Kidney epithelial cell (primary cell): ENCODE results near the gene PREX1. TPM values are rescaled to one million over a fixed set of nuclear protein-coding genes. Genes with fewer than 3 reads are reported as not detected.

Source experiments
- DNase-seq: peaks from one replicate; pipeline ENCODE4 v3.0.0-alpha.2; 2010; ENCODE audit warnings: low read depth
- H3K27me3 ChIP-seq: 2 replicates; pipeline ENCODE4 v1.6.0; 2011; ENCODE audit warnings: low read length; ENCODE audit not compliant: control insufficient read depth, insufficient read depth
- H3K36me3 ChIP-seq: 2 replicates; pipeline ENCODE4 v1.5.1; 2011; ENCODE audit warnings: low read length; ENCODE audit not compliant: control insufficient read depth, insufficient read depth
- H3K4me3 ChIP-seq: 2 replicates; pipeline ENCODE4 v1.5.1; 2011; ENCODE audit warnings: low read depth, mild to moderate bottlenecking, control low read depth, low read length
- total RNA-seq: library from RNA; depleted of rRNA; stranded (reverse); fragments of >200 nt; gene quantifications from 2 replicates; pipeline ENCODE4 v1.2.3, GENCODE V29; 2015
- TF ChIP-seq, protein P1 (sequence below): IDR thresholded peaks from 2 replicates; pipeline ENCODE4 v1.5.1; 2011; ENCODE audit warnings: mild to moderate bottlenecking, moderate library complexity, low read length, control low read depth, inconsistent platforms; ENCODE audit not compliant: insufficient read depth, poor library complexity, severe bottlenecking

The PREX1 gene
- total RNA-seq, 1 donor from 2014 or later, result 3.5 TPM

- H3K4me3 ChIP-seq, result no peak overlapping the region
- no peaks in the 10 kb centered on the region for H3K27me3 ChIP-seq
- no peaks in the 10 kb centered on the region for H3K36me3 ChIP-seq
- DNase-seq, result no peak
- TF ChIP-seq, protein P1, sequence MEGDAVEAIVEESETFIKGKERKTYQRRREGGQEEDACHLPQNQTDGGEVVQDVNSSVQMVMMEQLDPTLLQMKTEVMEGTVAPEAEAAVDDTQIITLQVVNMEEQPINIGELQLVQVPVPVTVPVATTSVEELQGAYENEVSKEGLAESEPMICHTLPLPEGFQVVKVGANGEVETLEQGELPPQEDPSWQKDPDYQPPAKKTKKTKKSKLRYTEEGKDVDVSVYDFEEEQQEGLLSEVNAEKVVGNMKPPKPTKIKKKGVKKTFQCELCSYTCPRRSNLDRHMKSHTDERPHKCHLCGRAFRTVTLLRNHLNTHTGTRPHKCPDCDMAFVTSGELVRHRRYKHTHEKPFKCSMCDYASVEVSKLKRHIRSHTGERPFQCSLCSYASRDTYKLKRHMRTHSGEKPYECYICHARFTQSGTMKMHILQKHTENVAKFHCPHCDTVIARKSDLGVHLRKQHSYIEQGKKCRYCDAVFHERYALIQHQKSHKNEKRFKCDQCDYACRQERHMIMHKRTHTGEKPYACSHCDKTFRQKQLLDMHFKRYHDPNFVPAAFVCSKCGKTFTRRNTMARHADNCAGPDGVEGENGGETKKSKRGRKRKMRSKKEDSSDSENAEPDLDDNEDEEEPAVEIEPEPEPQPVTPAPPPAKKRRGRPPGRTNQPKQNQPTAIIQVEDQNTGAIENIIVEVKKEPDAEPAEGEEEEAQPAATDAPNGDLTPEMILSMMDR, result no peak
Observed at GRCh38 chr20:48837014-48837413, 9.2 kb upstream of the PREX1 start.

DNA sequence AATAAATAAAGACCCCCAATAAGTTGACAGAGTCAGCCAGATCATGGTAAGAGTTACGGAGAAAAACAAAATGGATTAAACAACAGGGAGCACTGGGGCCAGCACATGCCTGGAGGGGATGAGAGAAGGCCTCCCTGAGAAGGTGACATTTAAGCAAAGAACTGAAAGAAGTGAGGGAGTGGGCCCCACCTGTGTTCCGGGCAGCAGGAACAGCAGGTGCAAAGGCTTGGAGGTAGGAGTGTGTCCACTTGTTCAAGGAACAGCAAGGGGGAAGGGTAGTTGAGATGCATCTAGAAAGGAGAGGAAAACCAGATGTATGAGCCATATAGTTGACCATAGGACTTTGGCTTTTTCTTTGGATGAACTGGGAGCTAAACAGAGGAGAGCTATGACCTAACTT is 7.6 kb upstream of the PREX1 start:
- Histone ChIP-seq H3K4me3 (no peak overlapping the region), H3K36me3 (no peaks in the 10 kb centered on the region), H3K27me3 (no peaks in the 10 kb centered on the region)
- no peak for DNase-seq
- TF ChIP-seq, protein P1, result no peak

DNA sequence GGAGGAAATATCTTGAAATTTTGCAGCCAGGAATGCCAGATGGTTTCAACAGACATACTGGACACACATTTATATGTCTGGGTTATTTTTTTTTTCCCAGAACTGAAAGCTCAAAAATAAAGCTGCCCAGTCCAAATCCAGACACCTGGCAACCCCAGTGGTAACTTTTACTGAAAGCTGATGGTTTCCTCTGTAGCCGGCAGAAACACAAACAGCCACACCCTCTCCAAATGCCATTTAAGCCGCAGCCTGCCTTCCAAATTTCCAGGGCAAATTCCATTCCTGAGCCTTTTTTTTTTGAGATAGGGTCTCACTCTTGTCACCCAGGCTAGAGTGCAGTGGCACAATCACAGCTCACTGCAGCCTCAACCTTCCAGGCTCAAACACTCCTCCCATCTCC is 6.5 kb upstream of the PREX1 start:
- H3K4me3 ChIP-seq, result no peak overlapping the region
- H3K36me3 ChIP-seq, result no peaks in the 10 kb centered on the region
- TF ChIP-seq, protein P1, result no peak
- no peak for DNase-seq
- no peaks in the 10 kb centered on the region for H3K27me3 ChIP-seq

DNA sequence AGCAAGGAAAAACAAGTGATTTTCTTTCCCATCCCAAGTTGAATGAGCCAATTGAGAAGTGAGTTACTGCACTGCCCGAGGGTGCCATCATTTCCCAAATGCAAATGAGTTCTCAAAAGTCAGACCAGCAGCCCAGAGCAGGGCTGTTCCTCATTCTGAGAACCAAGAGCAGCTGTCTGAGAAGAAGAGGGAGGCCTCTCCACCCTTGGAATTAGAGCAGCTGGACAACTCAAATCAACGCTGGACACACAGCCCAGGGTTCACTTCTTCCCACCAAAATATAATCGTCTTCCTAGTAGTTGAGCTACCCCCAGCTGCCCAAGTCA is 4.6 kb upstream of the PREX1 start:
- Histone ChIP-seq H3K4me3 (no peak overlapping the region), H3K36me3 (no peaks in the 10 kb centered on the region), H3K27me3 (peaks cover 4% of the 10 kb centered on the region)
- TF ChIP-seq, protein P1, result no peak
- no peak for DNase-seq

DNA sequence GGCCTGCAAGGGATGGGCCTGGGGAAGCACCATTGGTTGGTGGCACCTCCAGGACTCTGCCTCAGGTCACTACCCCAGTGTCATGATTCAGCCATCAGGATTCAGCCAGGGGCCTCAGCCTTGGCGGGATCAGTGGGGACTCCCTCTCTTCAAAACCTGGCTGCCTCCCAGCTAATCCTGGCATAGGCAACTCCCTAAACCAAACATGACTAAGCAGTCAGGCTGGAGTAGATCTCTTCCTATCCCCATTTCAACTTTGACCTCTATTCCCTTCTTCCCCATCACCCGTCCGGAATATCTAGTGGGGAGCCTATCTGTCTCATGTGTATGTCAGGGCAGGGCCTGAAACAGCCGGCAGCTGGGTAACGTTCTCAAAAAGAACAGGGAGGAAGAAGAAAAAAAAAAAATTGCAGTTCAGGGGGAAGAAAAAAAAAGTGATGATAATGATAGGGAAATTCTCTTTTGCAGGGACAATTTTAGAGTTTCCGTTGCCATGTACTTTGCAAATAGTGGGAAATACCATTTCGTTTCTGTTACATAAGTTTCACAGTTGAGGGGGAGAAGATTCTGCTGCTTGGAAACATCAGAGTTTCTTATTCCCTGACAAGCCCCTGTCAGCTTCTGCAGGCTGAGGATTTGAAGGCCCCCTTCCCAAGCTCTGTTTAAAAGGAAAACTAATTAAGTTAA is 4.1 kb upstream of the PREX1 start:
- TF ChIP-seq, protein P1, result no peak
- peaks cover 9% of the 10 kb centered on the region for H3K27me3 ChIP-seq
- DNase-seq, result no peak
- no peak overlapping the region for H3K4me3 ChIP-seq
- no peaks in the 10 kb centered on the region for H3K36me3 ChIP-seq

DNA sequence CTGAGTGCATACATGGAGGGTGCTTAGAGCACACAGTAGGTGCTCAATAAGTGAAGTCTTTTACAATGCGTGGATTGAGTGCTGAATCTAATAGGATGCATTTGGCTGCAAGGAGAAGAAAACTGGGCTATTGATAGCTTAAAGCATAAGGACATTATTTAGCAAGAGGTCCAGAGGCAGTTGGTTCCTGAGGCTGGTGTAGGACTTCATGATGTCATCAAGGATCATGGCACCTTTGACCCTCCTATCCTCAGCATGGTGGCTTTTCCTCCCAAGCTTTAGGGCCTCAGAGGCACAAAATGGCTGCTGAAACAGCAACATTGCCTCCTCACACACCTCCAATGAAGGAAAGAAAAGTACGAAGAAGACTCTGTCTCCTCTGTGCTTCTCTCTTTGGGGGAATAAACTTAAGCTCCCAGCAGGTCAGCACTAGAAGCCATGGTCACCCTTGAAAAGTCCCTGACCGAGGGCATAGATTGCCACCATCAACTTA is 3.1 kb upstream of the PREX1 start:
- Histone ChIP-seq H3K27me3 (peaks cover 14% of the 10 kb centered on the region), H3K4me3 (no peak overlapping the region), H3K36me3 (no peaks in the 10 kb centered on the region)
- DNase-seq, result no peak
- TF ChIP-seq, protein P1, result no peak
